Measurements from ENCODE around the gene BORCS6.

DNA sequence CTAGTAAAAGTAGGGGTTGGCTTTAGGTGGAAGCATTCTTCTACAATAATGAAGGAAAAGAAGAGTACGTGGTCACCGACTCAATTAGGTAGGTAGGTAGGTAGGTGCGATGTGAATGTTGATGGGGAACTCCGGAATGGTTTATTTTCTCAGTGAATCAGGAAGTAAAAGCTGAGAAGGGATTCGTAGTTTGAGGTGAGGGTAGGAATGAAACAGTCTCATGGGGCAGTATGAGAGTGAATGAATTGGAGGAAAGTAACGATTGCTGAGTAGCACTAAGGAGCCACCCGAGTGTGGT is 51.7 kb downstream of the BORCS6 start:
- TF ChIP-seq EZH2 (IDR thresholded peaks at IDR 0.05; ENCODE audit: low read depth), result no peak
- TF ChIP-seq, protein P1, sequence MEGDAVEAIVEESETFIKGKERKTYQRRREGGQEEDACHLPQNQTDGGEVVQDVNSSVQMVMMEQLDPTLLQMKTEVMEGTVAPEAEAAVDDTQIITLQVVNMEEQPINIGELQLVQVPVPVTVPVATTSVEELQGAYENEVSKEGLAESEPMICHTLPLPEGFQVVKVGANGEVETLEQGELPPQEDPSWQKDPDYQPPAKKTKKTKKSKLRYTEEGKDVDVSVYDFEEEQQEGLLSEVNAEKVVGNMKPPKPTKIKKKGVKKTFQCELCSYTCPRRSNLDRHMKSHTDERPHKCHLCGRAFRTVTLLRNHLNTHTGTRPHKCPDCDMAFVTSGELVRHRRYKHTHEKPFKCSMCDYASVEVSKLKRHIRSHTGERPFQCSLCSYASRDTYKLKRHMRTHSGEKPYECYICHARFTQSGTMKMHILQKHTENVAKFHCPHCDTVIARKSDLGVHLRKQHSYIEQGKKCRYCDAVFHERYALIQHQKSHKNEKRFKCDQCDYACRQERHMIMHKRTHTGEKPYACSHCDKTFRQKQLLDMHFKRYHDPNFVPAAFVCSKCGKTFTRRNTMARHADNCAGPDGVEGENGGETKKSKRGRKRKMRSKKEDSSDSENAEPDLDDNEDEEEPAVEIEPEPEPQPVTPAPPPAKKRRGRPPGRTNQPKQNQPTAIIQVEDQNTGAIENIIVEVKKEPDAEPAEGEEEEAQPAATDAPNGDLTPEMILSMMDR (conservative IDR thresholded peaks at IDR 0.05), result no peak

Data from PC-9 (cell line).